Retinal pigment epithelial cell (primary cell): ENCODE measurements around the gene HINT2.

Experiments used
- DNase-seq: peaks from one replicate; pipeline ENCODE4 v3.0.0-alpha.2; 2010; ENCODE audit warnings: low read depth
- H3K4me3 ChIP-seq: 2 replicates; pipeline ENCODE4 v1.5.1; 2011; ENCODE audit warnings: mild to moderate bottlenecking, low read length, control low read depth, moderate library complexity
- CTCF ChIP-seq: conservative IDR thresholded peaks from 2 replicates; pipeline ENCODE4 v1.5.1; 2011; ENCODE audit warnings: low read depth, low read length, control low read depth, inconsistent platforms

The HINT2 gene

GRCh38 chr9:35763803-35764202 lies 51.0 kb downstream of the HINT2 start:
- TF ChIP-seq CTCF = no peak
- DNase-seq = no peak
- H3K4me3 ChIP-seq = no peak overlapping the region

GRCh38 chr9:35763181-35763580 lies 51.7 kb downstream of the HINT2 start:
- no peak for DNase-seq
- TF ChIP-seq CTCF = no peak
- no peak overlapping the region for H3K4me3 ChIP-seq
